H1 (cell line): Measurements from ENCODE around the gene ARL6IP1. TPM values are rescaled to one million over a fixed set of nuclear protein-coding genes. Genes with fewer than 3 reads are reported as not detected.
A peak's percentile ranks its signal among the peaks of the same experiment; 100 is the strongest.

ENCODE experiments used
- CTCF ChIA-PET: fragments of 300-600 bp; sonication (Branson Sonifier 250); formaldehyde crosslinking; loops from one replicate; lab custom pipeline; 2021; ENCODE audit not compliant: partially characterized antibody; lab: Charles Lee
- POLR2A ChIA-PET: fragments of 300-600 bp; sonication (Branson Sonifier 250); formaldehyde crosslinking; loops from one replicate; lab custom pipeline; 2021; ENCODE audit warnings: inconsistent platforms; ENCODE audit not compliant: partially characterized antibody; lab: Charles Lee
- DNase-seq, 2 experiments: peaks; one replicate each; pipeline versions ENCODE4 v3.0.0 to v3.0.0-alpha.2; 2010 to 2022; ENCODE audit warnings: low spot score in 2 of 2, low read depth in 1 of 2, mixed read lengths in 1 of 2
- FAIRE-seq: peaks from 2 replicates; lab custom pipeline; 2011; peaks lifted over from hg19 to GRCh38; lab: Jason Lieb, UNC
- H2AFZ ChIP-seq: 2 replicates; pipeline ENCODE4 v1.8.1; 2012; ENCODE audit warnings: low read length, inconsistent platforms
- H2AK5ac ChIP-seq: 2 replicates; pipeline ENCODE4 v1.6.1; 2013; ENCODE audit warnings: low read depth, low read length
- H2BK120ac ChIP-seq: replicated peaks from 2 replicates; pipeline ENCODE3; 2013; ENCODE audit warnings: low read depth, low read length, inconsistent platforms
- H2BK12ac ChIP-seq: 2 replicates; pipeline ENCODE4 v1.6.1; 2013; ENCODE audit warnings: low read depth, low read length
- H2BK15ac ChIP-seq: 2 replicates; pipeline ENCODE4 v1.6.1; 2013; ENCODE audit warnings: low read length
- H2BK20ac ChIP-seq: 2 replicates; pipeline ENCODE4 v1.6.1; 2013; ENCODE audit warnings: low read length
- H2BK5ac ChIP-seq: 2 replicates; pipeline ENCODE4 v1.6.1; 2013; ENCODE audit warnings: low read depth, low read length
- H3K14ac ChIP-seq: 2 replicates; pipeline ENCODE4 v1.6.1; 2013; ENCODE audit warnings: inconsistent platforms; ENCODE audit not compliant: insufficient read length
- H3K18ac ChIP-seq: 2 replicates; pipeline ENCODE4 v1.6.1; 2013; ENCODE audit warnings: low read length; ENCODE audit errors: extremely low read depth
- H3K23ac ChIP-seq: 2 replicates; pipeline ENCODE4 v1.6.1; 2013; ENCODE audit warnings: inconsistent platforms; ENCODE audit not compliant: insufficient read length
- H3K23me2 ChIP-seq: 2 replicates; pipeline ENCODE4 v1.6.1; 2013; ENCODE audit warnings: low read depth, low read length
- H3K27ac ChIP-seq: 2 replicates; pipeline ENCODE4 v1.6.1; 2011; ENCODE audit warnings: low read depth, low read length, inconsistent platforms
- H3K27me3 ChIP-seq, 4 experiments: replicated peaks in 1 of 4; 1 replicate in 1 of 4; 2 replicates in 3 of 4; pipeline versions ENCODE4 v1.6.1 to v1.8.1; 2011 to 2013; ENCODE audit warnings: low read length in 3 of 4, mild to moderate bottlenecking in 3 of 4, inconsistent platforms in 2 of 4, mixed read lengths in 2 of 4, moderate library complexity in 1 of 4; ENCODE audit not compliant: control insufficient read depth in 3 of 4, insufficient read depth in 3 of 4; ENCODE audit errors: extremely low read depth in 1 of 4
- H3K36me3 ChIP-seq, 4 experiments: 2 replicates each; pipeline versions ENCODE4 v1.6.1 to v1.8.1; 2011 to 2013; ENCODE audit warnings: mild to moderate bottlenecking in 4 of 4, low read length in 3 of 4, moderate library complexity in 2 of 4, control low read depth in 1 of 4, inconsistent platforms in 1 of 4; ENCODE audit not compliant: insufficient read depth in 4 of 4, control insufficient read depth in 2 of 4
- H3K4ac ChIP-seq: replicated peaks from 2 replicates; pipeline ENCODE3; 2013; ENCODE audit warnings: low read length, low read depth, mixed read lengths, inconsistent platforms; ENCODE audit not compliant: insufficient read length
- H3K4me1 ChIP-seq, 4 experiments: replicated peaks in 1 of 4; 1 replicate in 1 of 4; 2 replicates in 3 of 4; pipeline versions ENCODE4 v1.6.1 to v1.8.1; 2011 to 2013; ENCODE audit warnings: low read length in 3 of 4, inconsistent platforms in 2 of 4, mixed read lengths in 1 of 4; ENCODE audit not compliant: insufficient read depth in 4 of 4, control insufficient read depth in 3 of 4
- H3K4me2 ChIP-seq, 2 experiments: 2 replicates each; pipeline versions ENCODE4 v1.6.1 to v1.8.1; 2011 to 2013; ENCODE audit warnings: low read depth in 2 of 2, low read length in 2 of 2, control low read depth in 1 of 2, inconsistent platforms in 1 of 2, mild to moderate bottlenecking in 1 of 2; ENCODE audit not compliant: insufficient read depth in 1 of 2
- H3K4me3 ChIP-seq, 4 experiments: fragments of 200-600, 300-600 bp in 1 of 4; sonication (generic), shearing (Covaris generic), sonication (Bioruptor Twin) in 1 of 4; 2 replicates each; pipeline versions ENCODE4 v1.5.1 to v1.8.1; 2011 to 2016; ENCODE audit warnings: low read length in 4 of 4, low read depth in 3 of 4, control low read depth in 2 of 4, inconsistent platforms in 2 of 4, mild to moderate bottlenecking in 2 of 4, mixed read lengths in 1 of 4, moderate library complexity in 1 of 4; ENCODE audit not compliant: insufficient read depth in 2 of 4; ENCODE audit errors: extremely low read depth in 1 of 4
- H3K56ac ChIP-seq: replicated peaks from 2 replicates; pipeline ENCODE3; 2013; ENCODE audit warnings: low read depth, mild to moderate bottlenecking, mixed read lengths, low read length, inconsistent platforms; ENCODE audit not compliant: insufficient read length
- H3K79me1 ChIP-seq: 2 replicates; pipeline ENCODE4 v1.6.1; 2013; ENCODE audit warnings: low read depth, low read length, control low read depth
- H3K79me2 ChIP-seq, 2 experiments: 2 replicates each; pipeline versions ENCODE4 v1.6.1 to v1.8.1; 2012 to 2013; ENCODE audit warnings: low read length in 2 of 2, mild to moderate bottlenecking in 2 of 2, inconsistent platforms in 1 of 2; ENCODE audit not compliant: insufficient read depth in 2 of 2, control insufficient read depth in 1 of 2
- H3K9ac ChIP-seq, 4 experiments: replicated peaks in 1 of 4; 1 replicate in 1 of 4; 2 replicates in 3 of 4; pipeline versions ENCODE4 v1.6.1 to v1.8.1; 2011 to 2013; ENCODE audit warnings: low read depth in 3 of 4, low read length in 3 of 4, control low read depth in 2 of 4, mild to moderate bottlenecking in 2 of 4, moderate library complexity in 2 of 4, inconsistent platforms in 1 of 4; ENCODE audit errors: extremely low read depth in 1 of 4
- H3K9me3 ChIP-seq, 2 experiments: 2 replicates each; pipeline versions ENCODE4 v1.6.1 to v1.8.1; 2012 to 2013; ENCODE audit warnings: mild to moderate bottlenecking in 2 of 2, moderate library complexity in 2 of 2, control low read depth in 1 of 2, inconsistent platforms in 1 of 2, low read depth in 1 of 2, low read length in 1 of 2, mixed read lengths in 1 of 2; ENCODE audit not compliant: insufficient read depth in 2 of 2
- H4K20me1 ChIP-seq, 2 experiments: replicated peaks in 1 of 2; 2 replicates each; pipeline versions ENCODE3 to v1.8.1; 2011 to 2013; ENCODE audit warnings: inconsistent platforms in 2 of 2, low read length in 2 of 2, mild to moderate bottlenecking in 1 of 2; ENCODE audit not compliant: insufficient read depth in 2 of 2, control insufficient read depth in 1 of 2
- H4K5ac ChIP-seq: 2 replicates; pipeline ENCODE4 v1.6.1; 2013; ENCODE audit warnings: low read length, low read depth, mixed read lengths, inconsistent platforms; ENCODE audit not compliant: insufficient read length
- H4K8ac ChIP-seq: 2 replicates; pipeline ENCODE4 v1.8.0; 2013; ENCODE audit warnings: mild to moderate bottlenecking, moderate library complexity, low read length, inconsistent platforms; ENCODE audit not compliant: insufficient read depth; ENCODE audit errors: extremely low read depth
- H4K91ac ChIP-seq: replicated peaks from 2 replicates; pipeline ENCODE3; 2013; ENCODE audit warnings: low read length, mixed read lengths, inconsistent platforms; ENCODE audit not compliant: insufficient read length
- BRCA1 ChIP-seq: IDR thresholded peaks from 2 replicates; pipeline ENCODE4 v1.6.1; 2012; ENCODE audit warnings: low read depth, low read length, improper control_type of control experiment
- CBX5 ChIP-seq: fragments of 300-800, 300-1000 bp; sonication (generic); IDR thresholded peaks from 2 replicates; pipeline ENCODE4 v1.7.1; 2016; ENCODE audit warnings: antibody characterized with exemption, low read length, low read depth
- KDM4A ChIP-seq: IDR thresholded peaks from one replicate; pipeline ENCODE4 v1.7.1; 2012; ENCODE audit warnings: low read depth, mild to moderate bottlenecking, moderate library complexity, low read length, inconsistent platforms; ENCODE audit not compliant: severe bottlenecking
- RBBP5 ChIP-seq: IDR thresholded peaks from 2 replicates; pipeline ENCODE4 v1.7.1; 2012; ENCODE audit warnings: low read depth, mild to moderate bottlenecking, inconsistent platforms, low read length, moderate library complexity, borderline replicate concordance
- WGBS, 2 experiments: shearing (Covaris generic) in 1 of 2; methylation state at CpG; one replicate each; pipeline versions ENCODE4 v1.1.6 to v1.1.7; 2013 to 2015; ENCODE audit warnings: low lambda C conversion rate in 2 of 2, mixed read lengths in 2 of 2, inconsistent platforms in 1 of 2, low coverage in 1 of 2, missing lambda C conversion rate in 1 of 2; ENCODE audit not compliant: insufficient replicate concordance in 2 of 2, insufficient coverage in 1 of 2, insufficient read length in 1 of 2; ENCODE audit errors: extremely low coverage in 1 of 2, missing lambda C conversion rate in 1 of 2; 5-methylcytosine and 5-hydroxymethylcytosine counted together
- polyA plus RNA-seq, 7 experiments: library from polyadenylated mRNA; depleted of rRNA in 3 of 7; stranded (reverse) in 5 of 7; unstranded in 2 of 7; fragments of >200 nt in 5 of 7; fragments of 200-250 nt in 2 of 7; gene quantifications; 1 replicate in 5 of 7; 2 replicates in 1 of 7; 4 replicates in 1 of 7; pipeline versions ENCODE4 v1.2.1 to v1.2.3, GENCODE V29; 2011 to 2013; ENCODE audit warnings: missing spikeins in 2 of 7, mixed read lengths in 2 of 7
- total RNA-seq: library from RNA; stranded (reverse); fragmentation: NEBNext Ultra II Directional; extraction: Animal tissue kit (Norgen Biotek cat#: 25700); gene quantifications from 2 replicates; pipeline ENCODE4 v1.2.1, GENCODE V29; 2021
- TF ChIP-seq, protein P1 (sequence below), 3 experiments: IDR thresholded peaks; 1 replicate in 2 of 3; 2 replicates in 1 of 3; pipeline versions ENCODE4 v1.5.1 to v1.6.1; 2011; ENCODE audit warnings: low read length in 3 of 3, mild to moderate bottlenecking in 3 of 3, inconsistent platforms in 2 of 3, low read depth in 1 of 3, moderate library complexity in 1 of 3; ENCODE audit not compliant: insufficient read depth in 1 of 3; ENCODE audit errors: control extremely low read depth in 1 of 3
- TF ChIP-seq, protein P2 (sequence below): IDR thresholded peaks from 2 replicates; pipeline ENCODE4 v1.6.1; 2011; ENCODE audit warnings: low read length, improper control_type of control experiment

Gene ARL6IP1
- total and polyA plus RNA-seq, 2 of the 8 experiments (the other 6 are each of a cell fraction or from before 2014, with no cell fraction given), result 162 to 170 TPM

DNA sequence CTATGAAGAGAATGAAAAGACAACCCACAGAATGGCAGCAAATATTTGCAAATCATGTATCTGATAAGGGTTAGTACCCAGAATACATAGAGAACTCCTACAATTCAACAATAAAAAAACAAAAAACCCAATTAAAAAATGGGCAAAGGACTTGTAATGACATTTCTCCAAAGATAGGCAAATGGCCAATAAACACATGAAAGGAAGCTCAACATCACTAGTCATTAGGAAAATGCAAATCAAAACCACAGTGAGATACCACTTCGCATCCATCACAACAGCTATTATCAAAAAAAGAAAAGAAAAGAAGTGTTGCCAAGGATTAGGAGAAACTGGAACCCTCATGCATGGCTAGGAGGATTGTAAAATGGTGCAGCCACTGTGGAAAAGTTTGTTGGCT lies 45.1 kb upstream of the ARL6IP1 start:
- no peak for DNase-seq
- H3K27ac ChIP-seq, result no peak overlapping the region
- H3K18ac ChIP-seq, result no peak overlapping the region
- no peak overlapping the region for H2AFZ ChIP-seq
- H3K79me1 ChIP-seq, result no peaks in the 10 kb centered on the region
- H3K14ac ChIP-seq, result no peak overlapping the region
- no peak overlapping the region for H2BK12ac ChIP-seq
- WGBS, 2 experiments, result 82% methylated on average over 1 of the region's 1 CpG; no CpG with 5 or more reads in 1 of the 2 experiments
- CTCF ChIA-PET, result interaction anchor here (0.6 to 1.1 kb wide), 2 partner anchors 10 to 1267 kb away, joined by 3 read pairs; no protein-coding TSS in a partner anchor
- H4K20me1 ChIP-seq, result peaks cover 0 to 7% of the 10 kb centered on the region in 2 experiments
- TF ChIP-seq RBBP5 (no peak), CBX5 (no peak), BRCA1 (no peak), KDM4A (no peak)
- TF ChIP-seq, protein P1, sequence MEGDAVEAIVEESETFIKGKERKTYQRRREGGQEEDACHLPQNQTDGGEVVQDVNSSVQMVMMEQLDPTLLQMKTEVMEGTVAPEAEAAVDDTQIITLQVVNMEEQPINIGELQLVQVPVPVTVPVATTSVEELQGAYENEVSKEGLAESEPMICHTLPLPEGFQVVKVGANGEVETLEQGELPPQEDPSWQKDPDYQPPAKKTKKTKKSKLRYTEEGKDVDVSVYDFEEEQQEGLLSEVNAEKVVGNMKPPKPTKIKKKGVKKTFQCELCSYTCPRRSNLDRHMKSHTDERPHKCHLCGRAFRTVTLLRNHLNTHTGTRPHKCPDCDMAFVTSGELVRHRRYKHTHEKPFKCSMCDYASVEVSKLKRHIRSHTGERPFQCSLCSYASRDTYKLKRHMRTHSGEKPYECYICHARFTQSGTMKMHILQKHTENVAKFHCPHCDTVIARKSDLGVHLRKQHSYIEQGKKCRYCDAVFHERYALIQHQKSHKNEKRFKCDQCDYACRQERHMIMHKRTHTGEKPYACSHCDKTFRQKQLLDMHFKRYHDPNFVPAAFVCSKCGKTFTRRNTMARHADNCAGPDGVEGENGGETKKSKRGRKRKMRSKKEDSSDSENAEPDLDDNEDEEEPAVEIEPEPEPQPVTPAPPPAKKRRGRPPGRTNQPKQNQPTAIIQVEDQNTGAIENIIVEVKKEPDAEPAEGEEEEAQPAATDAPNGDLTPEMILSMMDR (IDR thresholded peaks at IDR 0.05; ENCODE audit: control extremely low read depth in 1 of 3, insufficient read depth in 1 of 3, low read depth in 1 of 3, low read length in 3 of 3), result no peak
- TF ChIP-seq, protein P2, sequence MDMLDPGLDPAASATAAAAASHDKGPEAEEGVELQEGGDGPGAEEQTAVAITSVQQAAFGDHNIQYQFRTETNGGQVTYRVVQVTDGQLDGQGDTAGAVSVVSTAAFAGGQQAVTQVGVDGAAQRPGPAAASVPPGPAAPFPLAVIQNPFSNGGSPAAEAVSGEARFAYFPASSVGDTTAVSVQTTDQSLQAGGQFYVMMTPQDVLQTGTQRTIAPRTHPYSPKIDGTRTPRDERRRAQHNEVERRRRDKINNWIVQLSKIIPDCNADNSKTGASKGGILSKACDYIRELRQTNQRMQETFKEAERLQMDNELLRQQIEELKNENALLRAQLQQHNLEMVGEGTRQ, result no peak
- TF ChIP-seq, all 59 proteins: peak for 0
- H4K91ac ChIP-seq, result no peak overlapping the region
- H3K56ac ChIP-seq, result no peak overlapping the region
- no peak overlapping the region for H4K8ac ChIP-seq
- no peak overlapping the region for H2BK120ac ChIP-seq
- H4K5ac ChIP-seq, result no peak overlapping the region
- H3K23me2 ChIP-seq, result no peaks in the 10 kb centered on the region; the same call in 1 of the 2 replicates
- H2BK15ac ChIP-seq, result no peak overlapping the region
- H3K9me3 ChIP-seq, result no peaks in the 10 kb centered on the region
- H3K79me2 ChIP-seq, result no peaks in the 10 kb centered on the region
- POLR2A ChIA-PET, result interaction anchor here (1.1 to 2.7 kb wide), 2 partner anchors 45 to 56 kb away, joined by 4 to 8 read pairs; partner anchors contain the start of genes ARL6IP1 and RPS15A
- peaks cover 34 to 90% (median 68%) of the 10 kb centered on the region in 4 experiments for H3K36me3 ChIP-seq
- no peak overlapping the region for H2AK5ac ChIP-seq
- H3K4ac ChIP-seq, result no peak overlapping the region
- no peak overlapping the region for H2BK5ac ChIP-seq
- H3K23ac ChIP-seq, result no peak overlapping the region
- H2BK20ac ChIP-seq, result no peak overlapping the region
- 0 out of 4 replicates have a peak overlapping the region, but pooled peaks of 1 of the 2 experiments have one; percentile 27 for H3K4me2 ChIP-seq
- FAIRE-seq, result no peak
- H3K4me3 ChIP-seq, result no peak overlapping the region
- no peaks in the 10 kb centered on the region for H3K27me3 ChIP-seq
- H3K4me1 ChIP-seq, result peaks cover 0 to 3% (median 0%) of the 10 kb centered on the region in 4 experiments; a peak in 1 of 7 replicates
- no peak overlapping the region for H3K9ac ChIP-seq
